ENCODE measurements around the gene ARFGEF3. TPM values are rescaled to one million over a fixed set of nuclear protein-coding genes. Genes with fewer than 3 reads are reported as not detected.

ARFGEF3 gene
- total RNA-seq, 1 experiment from 2014 or later, result 20.1 TPM

- DNase-seq (ENCODE audit: low spot score), result no peak
- ATAC-seq, result no peak
- Mint-ChIP-seq H3K27me3 (ENCODE audit: low read depth) (no peaks in the 10 kb centered on the region), H3K36me3 (peaks cover 16% of the 10 kb centered on the region), H3K4me1 (no peaks in the 10 kb centered on the region), H3K27ac (no peak overlapping the region), H3K9me3 (no peaks in the 10 kb centered on the region), H3K4me3 (no peak overlapping the region)
- POLR2A ChIA-PET, result interaction anchor here (0.6 kb wide), 1 partner anchor 46 kb away, joined by 3 read pairs; no protein-coding TSS in a partner anchor
- TF ChIP-seq E2F4 (CRISPR knock-in tag; IDR thresholded peaks at IDR 0.05; ENCODE audit: borderline replicate concordance, low read depth) (no peak), ZNF425 (CRISPR knock-in tag; conservative IDR thresholded peaks at IDR 0.05) (no peak), ZNF263 (CRISPR knock-in tag; IDR thresholded peaks at IDR 0.05; ENCODE audit: low read depth) (no peak), SOX15 (CRISPR knock-in tag; IDR thresholded peaks at IDR 0.05) (no peak), ZNF416 (CRISPR knock-in tag; IDR thresholded peaks at IDR 0.05) (no peak), FOXP1 (CRISPR knock-in tag; IDR thresholded peaks at IDR 0.05; ENCODE audit: borderline replicate concordance) (no peak), ATF1 (CRISPR knock-in tag; IDR thresholded peaks at IDR 0.05) (no peak), ATF3 (CRISPR knock-in tag; conservative IDR thresholded peaks at IDR 0.05) (no peak), PRDM15 (CRISPR knock-in tag; IDR thresholded peaks at IDR 0.05) (no peak), ZNF121 (CRISPR knock-in tag; IDR thresholded peaks at IDR 0.05) (no peak), ZNF396 (CRISPR knock-in tag; IDR thresholded peaks at IDR 0.05; ENCODE audit: borderline replicate concordance) (no peak), TEAD1 (CRISPR knock-in tag; IDR thresholded peaks at IDR 0.05) (no peak), ZNF219 (CRISPR knock-in tag; IDR thresholded peaks at IDR 0.05; ENCODE audit: borderline replicate concordance) (no peak), PREB (CRISPR knock-in tag; IDR thresholded peaks at IDR 0.05; ENCODE audit: borderline replicate concordance) (no peak), JAZF1 (CRISPR knock-in tag; IDR thresholded peaks at IDR 0.05) (no peak), CDX4 (CRISPR knock-in tag; IDR thresholded peaks at IDR 0.05; ENCODE audit: borderline replicate concordance) (no peak), NR1H2 (CRISPR knock-in tag; IDR thresholded peaks at IDR 0.05) (no peak)
- CTCF ChIA-PET, result no interaction called here
Measured at GRCh38 chr6:138258991-138259390, 97.3 kb downstream of the ARFGEF3 start.
